Neural progenitor cell (in vitro differentiated cells): Measurements from ENCODE around the gene STUB1. TPM values are rescaled to one million over a fixed set of nuclear protein-coding genes. Genes with fewer than 3 reads are reported as not detected.

Experiments
- DNase-seq: peaks from one replicate; pipeline ENCODE4 v3.0.0-alpha.2; 2016; ENCODE audit warnings: low spot score
- H2AFZ ChIP-seq: fragments of 200-600 bp; sonication (generic); replicated peaks from 2 replicates; pipeline ENCODE4 v1.6.1; 2016; ENCODE audit warnings: antibody characterized with exemption
- H3F3A ChIP-seq: fragments of 200-600 bp; sonication (generic); 2 replicates; pipeline ENCODE4 v1.6.1; 2016; ENCODE audit warnings: antibody characterized with exemption, low read depth
- H3K27ac ChIP-seq: fragments of 200-600 bp; sonication (generic); 2 replicates; pipeline ENCODE4 v1.5.1; 2016; ENCODE audit warnings: mild to moderate bottlenecking
- H3K27me3 ChIP-seq: fragments of 200-600 bp; sonication (generic); 2 replicates; pipeline ENCODE4 v1.6.1; 2016; ENCODE audit warnings: mild to moderate bottlenecking, moderate library complexity
- H3K36me3 ChIP-seq: fragments of 200-600 bp; sonication (generic); 2 replicates; pipeline ENCODE4 v1.5.1; 2016
- H3K4me1 ChIP-seq: fragments of 200-600 bp; sonication (generic); 2 replicates; pipeline ENCODE4 v1.6.1; 2016; ENCODE audit warnings: mixed run types
- H3K4me2 ChIP-seq: fragments of 200-600 bp; sonication (generic); 2 replicates; pipeline ENCODE4 v1.6.1; 2016
- H3K4me3 ChIP-seq: fragments of 200-600 bp; sonication (generic); 2 replicates; pipeline ENCODE4 v1.5.1; 2016
- H3K79me2 ChIP-seq: fragments of 200-600 bp; sonication (generic); 2 replicates; pipeline ENCODE4 v1.6.1; 2016; ENCODE audit warnings: low read depth
- H3K9ac ChIP-seq: fragments of 200-600 bp; sonication (generic); 2 replicates; pipeline ENCODE4 v1.6.1; 2016
- H3K9me3 ChIP-seq: fragments of 200-600 bp; sonication (generic); 2 replicates; pipeline ENCODE4 v1.5.1; 2016; ENCODE audit warnings: low read depth
- H4K20me1 ChIP-seq: fragments of 200-600 bp; sonication (generic); 2 replicates; pipeline ENCODE4 v1.6.1; 2016; ENCODE audit warnings: low read depth
- H3K27ac Mint-ChIP-seq: 3 replicates; pipeline ENCODE4 v1.8.0; 2021; ENCODE audit warnings: mixed read lengths
- H3K27me3 Mint-ChIP-seq: 2 replicates; pipeline ENCODE4 v1.8.0; 2022; ENCODE audit warnings: low read depth, mild to moderate bottlenecking, inconsistent platforms, moderate library complexity, mixed read lengths; ENCODE audit not compliant: insufficient read depth
- H3K36me3 Mint-ChIP-seq: 3 replicates; pipeline ENCODE4 v1.8.0; 2021; ENCODE audit warnings: mixed read lengths
- H3K4me1 Mint-ChIP-seq: 3 replicates; pipeline ENCODE4 v1.8.0; 2021; ENCODE audit warnings: mixed read lengths
- H3K4me3 Mint-ChIP-seq: 3 replicates; pipeline ENCODE4 v1.8.0; 2021; ENCODE audit warnings: mild to moderate bottlenecking, moderate library complexity, mixed read lengths
- H3K9me3 Mint-ChIP-seq: 3 replicates; pipeline ENCODE4 v1.8.0; 2020; ENCODE audit warnings: mixed read lengths
- EZH2 ChIP-seq: fragments of 200-600 bp; sonication (generic); IDR thresholded peaks from 2 replicates; pipeline ENCODE4 v1.6.1; 2017; ENCODE audit warnings: antibody characterized with exemption, mild to moderate bottlenecking, moderate library complexity
- EZH2phosphoT487 ChIP-seq: fragments of 200-600 bp; sonication (generic); IDR thresholded peaks from 2 replicates; pipeline ENCODE4 v1.6.1; 2017; ENCODE audit warnings: antibody characterized with exemption
- total RNA-seq: library from RNA; depleted of rRNA; stranded (reverse); fragments of >200 nt; gene quantifications from 2 replicates; pipeline ENCODE4 v1.2.3, GENCODE V29; 2015; ENCODE audit warnings: low replicate concordance
- TF ChIP-seq, protein P1 (sequence below): fragments of 200-600 bp; sonication (generic); IDR thresholded peaks from 2 replicates; pipeline ENCODE4 v1.5.1; 2017; ENCODE audit warnings: antibody characterized with exemption, mild to moderate bottlenecking

STUB1 gene
- total RNA-seq, 1 donor from 2014 or later: 27.0 TPM

GRCh38 chr16:658679-659571 is 21.3 kb upstream of the STUB1 start:
- Histone ChIP-seq H3K27me3 (no peaks in the 10 kb centered on the region), H3K36me3 (no peaks in the 10 kb centered on the region), H3K4me1 (peaks cover 3% of the 10 kb centered on the region), H2AFZ (no peak overlapping the region), H3K27ac (no peak overlapping the region), H3K4me2 (no peak overlapping the region), H3K79me2 (no peaks in the 10 kb centered on the region), H3K9ac (no peak overlapping the region), H3K9me3 (no peaks in the 10 kb centered on the region), H3K4me3 (no peak overlapping the region), H4K20me1 (peaks cover 5% of the 10 kb centered on the region), H3F3A (peaks cover 3% of the 10 kb centered on the region)
- H3K4me3 Mint-ChIP-seq: no peak overlapping the region
- no peaks in the 10 kb centered on the region for H3K9me3 Mint-ChIP-seq
- DNase-seq: no peak
- peaks cover 2% of the 10 kb centered on the region for H3K27me3 Mint-ChIP-seq
- peaks cover 4% of the 10 kb centered on the region for H3K4me1 Mint-ChIP-seq
- TF ChIP-seq EZH2phosphoT487 (no peak), EZH2 (no peak)
- TF ChIP-seq, protein P1, sequence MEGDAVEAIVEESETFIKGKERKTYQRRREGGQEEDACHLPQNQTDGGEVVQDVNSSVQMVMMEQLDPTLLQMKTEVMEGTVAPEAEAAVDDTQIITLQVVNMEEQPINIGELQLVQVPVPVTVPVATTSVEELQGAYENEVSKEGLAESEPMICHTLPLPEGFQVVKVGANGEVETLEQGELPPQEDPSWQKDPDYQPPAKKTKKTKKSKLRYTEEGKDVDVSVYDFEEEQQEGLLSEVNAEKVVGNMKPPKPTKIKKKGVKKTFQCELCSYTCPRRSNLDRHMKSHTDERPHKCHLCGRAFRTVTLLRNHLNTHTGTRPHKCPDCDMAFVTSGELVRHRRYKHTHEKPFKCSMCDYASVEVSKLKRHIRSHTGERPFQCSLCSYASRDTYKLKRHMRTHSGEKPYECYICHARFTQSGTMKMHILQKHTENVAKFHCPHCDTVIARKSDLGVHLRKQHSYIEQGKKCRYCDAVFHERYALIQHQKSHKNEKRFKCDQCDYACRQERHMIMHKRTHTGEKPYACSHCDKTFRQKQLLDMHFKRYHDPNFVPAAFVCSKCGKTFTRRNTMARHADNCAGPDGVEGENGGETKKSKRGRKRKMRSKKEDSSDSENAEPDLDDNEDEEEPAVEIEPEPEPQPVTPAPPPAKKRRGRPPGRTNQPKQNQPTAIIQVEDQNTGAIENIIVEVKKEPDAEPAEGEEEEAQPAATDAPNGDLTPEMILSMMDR: no peak
- H3K27ac Mint-ChIP-seq: no peak overlapping the region
- peaks cover 2% of the 10 kb centered on the region for H3K36me3 Mint-ChIP-seq

- H3K4me3 Mint-ChIP-seq: no peak overlapping the region
- DNase-seq: no peak
- no peaks in the 10 kb centered on the region for H3K36me3 ChIP-seq
- H3K27me3 Mint-ChIP-seq: peaks cover 2% of the 10 kb centered on the region
- H3F3A ChIP-seq: peaks cover 3% of the 10 kb centered on the region
- peaks cover 5% of the 10 kb centered on the region for H4K20me1 ChIP-seq
- H3K4me1 ChIP-seq: peaks cover 3% of the 10 kb centered on the region
- no peak overlapping the region for H3K27ac Mint-ChIP-seq
- no peaks in the 10 kb centered on the region for H3K27me3 ChIP-seq
- TF ChIP-seq EZH2 (no peak), EZH2phosphoT487 (no peak)
- TF ChIP-seq, protein P1: no peak
- H3K9me3 ChIP-seq: no peaks in the 10 kb centered on the region
- H3K9ac ChIP-seq: no peak overlapping the region
- no peak overlapping the region for H3K27ac ChIP-seq
- no peak overlapping the region for H2AFZ ChIP-seq
- H3K79me2 ChIP-seq: no peaks in the 10 kb centered on the region
- H3K9me3 Mint-ChIP-seq: no peaks in the 10 kb centered on the region
- H3K4me3 ChIP-seq: no peak overlapping the region
- no peak overlapping the region for H3K4me2 ChIP-seq
- peaks cover 4% of the 10 kb centered on the region for H3K4me1 Mint-ChIP-seq
- H3K36me3 Mint-ChIP-seq: peaks cover 2% of the 10 kb centered on the region
Measured at GRCh38 chr16:659618-660017, 20.6 kb upstream of the STUB1 start.

DNA sequence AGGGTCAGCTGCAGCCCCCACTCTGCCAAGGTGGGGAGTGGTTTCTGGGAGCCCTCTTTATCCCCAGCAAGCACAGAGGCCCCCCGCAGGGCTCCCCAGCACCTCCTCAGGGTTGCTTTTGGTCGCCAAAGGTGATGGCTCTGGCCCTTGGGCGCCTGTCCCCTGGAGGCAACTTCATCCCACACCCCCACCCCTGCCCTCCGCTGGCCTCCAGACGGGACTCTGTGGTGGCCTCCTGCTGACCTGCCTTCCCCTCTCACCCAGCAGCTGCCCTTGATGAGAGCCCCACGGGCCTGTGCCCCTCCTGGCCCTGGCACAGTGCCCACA is 20.1 kb upstream of the STUB1 start:
- Mint-ChIP-seq H3K4me1 (peaks cover 4% of the 10 kb centered on the region), H3K27ac (no peak overlapping the region), H3K9me3 (no peaks in the 10 kb centered on the region), H3K36me3 (peaks cover 2% of the 10 kb centered on the region), H3K27me3 (peaks cover 2% of the 10 kb centered on the region), H3K4me3 (no peak overlapping the region)
- Histone ChIP-seq H3K4me2 (no peak overlapping the region), H3K9me3 (no peaks in the 10 kb centered on the region), H3K36me3 (no peaks in the 10 kb centered on the region), H3K79me2 (no peaks in the 10 kb centered on the region), H2AFZ (no peak overlapping the region), H3K27me3 (no peaks in the 10 kb centered on the region), H3K4me3 (no peak overlapping the region), H3K27ac (no peak overlapping the region), H3K9ac (no peak overlapping the region), H3K4me1 (peaks cover 3% of the 10 kb centered on the region), H4K20me1 (peaks cover 5% of the 10 kb centered on the region), H3F3A (peaks cover 3% of the 10 kb centered on the region)
- no peak for DNase-seq
- no peak for TF ChIP-seq EZH2

DNA sequence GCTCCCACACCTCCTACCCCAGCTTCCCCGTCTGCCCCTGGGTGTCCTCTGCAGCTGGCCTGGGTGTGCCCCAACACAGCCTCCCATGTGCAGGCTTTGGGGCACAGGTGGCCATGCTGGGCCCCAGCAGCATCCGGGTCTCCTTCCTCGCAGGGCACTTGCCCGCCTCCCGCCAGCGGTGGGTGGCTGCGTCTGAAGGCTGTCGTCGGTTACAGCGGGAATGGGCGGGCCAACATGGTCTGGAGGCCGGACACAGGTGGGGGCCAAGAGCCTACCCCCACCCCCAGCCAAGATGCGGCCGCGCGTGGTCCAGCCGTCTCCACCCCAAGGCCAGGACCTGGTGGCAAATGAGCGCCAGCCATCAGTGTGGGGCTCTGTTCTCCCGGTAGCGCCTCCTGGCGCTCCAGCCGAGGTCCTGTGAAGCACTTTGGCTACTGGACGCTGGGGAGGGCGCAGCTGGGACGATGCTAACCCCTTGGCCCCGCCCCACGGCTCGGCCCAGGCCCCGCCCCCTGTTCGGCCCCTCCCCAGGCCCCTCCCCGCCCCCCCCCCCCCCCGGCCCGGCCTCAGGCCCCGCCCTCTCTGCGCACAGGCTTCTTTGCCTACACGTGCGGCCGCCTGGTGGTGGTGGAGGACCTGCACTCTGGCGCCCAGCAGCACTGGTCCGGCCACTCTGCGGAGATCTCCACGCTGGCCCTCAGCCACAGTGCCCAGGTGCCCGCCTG is 19.6 kb upstream of the STUB1 start:
- H3K36me3 ChIP-seq: no peaks in the 10 kb centered on the region
- no peak overlapping the region for H3K27ac Mint-ChIP-seq
- H3K4me1 Mint-ChIP-seq: peaks cover 4% of the 10 kb centered on the region
- no peak overlapping the region for H3K27ac ChIP-seq
- H3K4me1 ChIP-seq: peaks cover 3% of the 10 kb centered on the region
- H2AFZ ChIP-seq: peak overlapping the region; percentile 57
- H3F3A ChIP-seq: peaks cover 3% of the 10 kb centered on the region
- H3K9ac ChIP-seq: no peak overlapping the region
- no peak for TF ChIP-seq EZH2
- TF ChIP-seq, protein P1: peak; percentile 60
- no peak for TF ChIP-seq EZH2phosphoT487
- no peak overlapping the region for H3K4me3 Mint-ChIP-seq
- H3K9me3 ChIP-seq: no peaks in the 10 kb centered on the region
- H3K4me3 ChIP-seq: no peak overlapping the region
- H3K27me3 Mint-ChIP-seq: peaks cover 2% of the 10 kb centered on the region
- H3K36me3 Mint-ChIP-seq: peaks cover 2% of the 10 kb centered on the region
- H3K79me2 ChIP-seq: no peaks in the 10 kb centered on the region
- no peaks in the 10 kb centered on the region for H3K27me3 ChIP-seq
- DNase-seq: peak; percentile 97
- peak overlapping the region; percentile 61 for H3K4me2 ChIP-seq
- no peaks in the 10 kb centered on the region for H3K9me3 Mint-ChIP-seq
- peaks cover 5% of the 10 kb centered on the region for H4K20me1 ChIP-seq
